ENCODE data around the gene DMRTB1.

Gene DMRTB1

DNA sequence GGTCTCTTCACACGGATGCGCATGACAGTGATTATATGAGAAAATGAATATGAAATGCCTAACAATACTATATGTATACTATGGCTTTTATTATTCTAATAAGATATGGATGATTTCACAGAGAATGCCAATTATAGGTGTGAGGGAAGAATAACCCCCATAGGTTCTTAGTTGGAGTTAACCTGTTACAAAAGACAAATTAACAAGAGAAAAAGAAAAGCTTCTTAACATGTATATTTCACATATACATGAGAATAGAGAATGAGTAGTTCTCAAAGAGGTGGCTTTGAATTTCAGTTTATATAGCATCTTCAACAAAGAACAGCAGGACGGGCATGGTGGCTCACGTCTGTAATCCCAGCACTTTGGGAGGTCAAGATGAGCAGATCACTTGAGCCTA lies 24.0 kb upstream of the DMRTB1 start:
- no peak for DNase-seq (ENCODE audit: low spot score)

DNA sequence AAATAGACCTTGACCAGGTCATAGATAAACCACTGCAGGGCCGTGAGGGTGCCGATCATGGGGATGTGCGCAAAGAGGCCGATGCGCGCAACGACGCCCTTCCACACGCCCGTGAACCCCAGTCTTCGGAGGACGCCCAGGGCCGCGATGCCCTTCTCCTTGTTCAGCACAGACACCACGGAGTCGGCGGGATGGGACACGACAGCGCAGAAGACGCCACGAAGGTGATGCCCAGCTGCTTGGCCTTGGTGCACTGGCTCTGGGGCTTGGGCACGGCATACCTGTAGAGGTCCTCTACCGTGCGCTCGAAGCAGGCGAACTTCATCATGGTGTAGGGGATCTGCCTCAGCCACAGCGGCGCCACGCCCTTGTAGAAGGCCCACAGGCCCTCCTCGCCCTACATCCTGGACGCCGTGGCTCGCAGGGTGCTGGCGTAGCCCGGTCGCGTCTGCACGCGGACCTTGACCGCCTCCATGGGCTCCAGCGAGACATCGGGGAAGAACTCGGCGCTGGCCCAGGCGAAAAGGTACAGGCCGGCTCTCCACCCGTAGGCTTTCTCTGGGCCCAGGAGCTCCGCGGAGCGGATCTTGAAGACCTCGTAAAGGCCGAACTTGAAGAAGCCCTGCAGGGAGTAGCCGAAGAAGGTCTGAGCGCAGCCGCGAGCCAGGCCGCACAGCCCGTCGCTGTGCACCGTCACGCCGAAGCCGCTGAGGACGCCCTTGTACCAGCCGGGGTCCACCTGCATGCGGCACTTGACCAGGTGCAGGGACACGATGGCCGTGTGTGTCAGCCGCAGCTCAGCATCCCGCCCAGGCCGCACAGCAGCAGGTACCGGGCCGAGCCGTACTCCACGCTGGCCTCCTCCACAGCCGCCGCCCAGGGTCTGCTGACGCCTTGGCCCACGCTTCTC lies 20.5 kb upstream of the DMRTB1 start:
- DNase-seq (ENCODE audit: low spot score), result no peak

DNA sequence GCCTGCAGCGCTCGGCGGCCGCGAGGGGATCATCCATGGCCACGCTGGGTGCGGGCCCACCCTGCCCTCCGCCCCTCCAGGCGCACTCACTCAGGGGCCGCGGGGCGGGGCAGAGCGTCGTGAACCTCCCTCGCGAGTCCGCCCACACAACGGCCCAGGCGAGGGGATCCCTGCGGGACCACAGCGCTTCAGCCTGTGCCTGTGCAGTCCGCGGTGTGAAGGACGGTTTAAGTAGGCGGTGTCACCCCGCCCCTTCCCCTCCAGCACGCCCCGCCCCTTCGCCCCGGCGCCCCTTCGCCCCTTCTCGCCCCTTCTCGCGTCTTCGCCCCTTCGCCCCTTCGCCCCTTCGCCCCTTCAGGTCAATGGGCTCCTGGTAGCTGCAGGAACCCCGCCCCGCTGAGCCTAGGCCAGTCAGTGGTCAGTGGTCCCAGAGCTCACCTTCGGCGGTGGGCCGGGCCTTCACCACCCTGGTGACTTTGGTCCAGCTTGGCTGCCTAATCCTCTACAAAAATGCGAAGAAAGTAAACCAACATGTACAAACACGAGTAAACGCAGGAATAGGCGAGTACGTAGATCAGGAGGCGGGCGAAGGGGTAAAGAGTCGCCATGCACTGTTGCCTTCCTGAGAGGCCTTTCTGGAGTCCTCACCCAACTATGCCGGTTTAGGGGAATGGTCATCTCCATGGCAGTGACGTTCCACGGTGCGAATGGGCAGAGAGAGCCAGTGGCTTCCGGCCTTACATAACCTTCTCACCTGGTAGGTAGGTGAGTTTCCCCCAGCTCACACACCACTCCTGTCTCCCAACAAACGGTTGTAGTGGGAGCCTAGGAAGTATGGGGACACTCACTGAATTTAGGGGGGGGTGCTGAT lies 19.6 kb upstream of the DMRTB1 start:
- no peak for DNase-seq (ENCODE audit: low spot score)

DNA sequence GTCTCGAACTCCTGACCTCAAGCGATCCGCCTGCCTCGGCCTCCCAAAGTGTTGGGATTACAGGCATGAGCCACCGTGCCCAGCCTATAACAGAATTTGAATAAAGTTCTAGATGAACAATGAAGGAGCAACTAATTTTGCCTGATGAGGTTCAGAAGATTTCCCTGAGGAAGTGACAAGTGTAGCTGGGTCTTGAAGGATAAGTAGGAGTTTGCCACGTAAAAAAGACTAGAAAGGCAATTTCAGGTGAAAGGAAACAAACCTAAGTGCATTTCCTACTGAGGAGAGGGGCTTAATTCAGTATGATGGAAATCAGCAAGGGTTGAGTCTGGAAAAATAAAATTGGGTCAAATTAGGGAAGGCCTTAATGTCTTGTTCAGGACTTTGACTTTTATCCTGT lies 18.6 kb upstream of the DMRTB1 start:
- DNase-seq (ENCODE audit: low spot score), result no peak

DNA sequence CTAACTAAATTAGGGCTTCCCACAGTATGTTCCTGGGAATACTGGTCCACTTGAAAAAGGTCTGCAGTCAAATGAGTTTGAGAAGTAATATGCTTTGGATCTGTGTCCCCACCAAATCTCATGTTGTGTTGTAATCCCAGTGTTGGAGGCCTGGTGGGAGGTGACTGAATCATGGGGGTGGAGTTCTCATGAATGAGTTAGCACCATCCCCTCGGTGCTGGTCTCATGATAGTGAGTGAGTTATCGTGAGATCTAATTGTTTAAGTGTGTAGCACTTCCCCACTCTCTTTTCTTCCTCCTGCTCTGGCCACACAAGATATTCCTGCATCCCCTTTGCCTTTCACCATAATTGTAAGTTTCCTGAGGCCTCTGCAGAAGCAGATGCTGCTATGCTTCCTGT lies 16.9 kb upstream of the DMRTB1 start:
- no peak for DNase-seq (ENCODE audit: low spot score)

DNA sequence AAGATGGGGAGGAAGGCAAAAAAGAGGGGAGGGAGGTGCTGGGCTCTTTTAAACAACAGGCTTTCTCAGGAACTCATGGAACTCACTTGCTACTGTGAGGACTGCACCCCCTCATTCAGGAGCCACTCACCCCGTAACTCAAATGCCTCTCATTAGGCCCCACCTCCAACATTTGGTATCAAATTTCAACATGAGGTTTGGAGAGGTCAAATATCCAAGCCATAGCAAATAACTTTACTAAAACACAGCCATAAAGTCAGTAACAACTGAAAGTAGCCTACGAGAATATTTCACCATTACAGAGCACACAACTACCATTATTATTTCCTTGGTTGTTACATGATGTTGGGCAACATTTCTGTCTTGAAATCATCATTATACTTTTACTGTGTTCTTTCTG lies 13.1 kb upstream of the DMRTB1 start:
- DNase-seq (ENCODE audit: low spot score), result no peak

DNA sequence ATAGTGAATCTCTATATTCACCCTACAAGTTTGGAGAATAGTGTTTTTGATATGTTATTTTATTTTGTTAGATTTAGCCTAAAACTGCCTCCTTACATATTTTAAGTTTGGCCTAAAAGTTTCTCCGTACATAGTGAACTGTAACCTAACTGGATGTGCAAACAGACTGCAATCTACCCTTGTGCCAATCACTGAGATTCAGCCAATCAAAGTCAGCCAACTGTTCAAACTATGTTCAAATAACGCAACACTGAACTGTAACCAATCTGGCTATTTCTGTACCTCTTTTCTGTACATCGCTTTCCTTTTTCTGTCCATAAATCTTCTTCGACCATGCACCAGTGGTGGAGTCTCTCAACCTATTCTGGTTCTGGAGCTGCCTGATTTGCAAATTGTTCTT lies 11.8 kb upstream of the DMRTB1 start:
- DNase-seq (ENCODE audit: low spot score), result no peak

DNA sequence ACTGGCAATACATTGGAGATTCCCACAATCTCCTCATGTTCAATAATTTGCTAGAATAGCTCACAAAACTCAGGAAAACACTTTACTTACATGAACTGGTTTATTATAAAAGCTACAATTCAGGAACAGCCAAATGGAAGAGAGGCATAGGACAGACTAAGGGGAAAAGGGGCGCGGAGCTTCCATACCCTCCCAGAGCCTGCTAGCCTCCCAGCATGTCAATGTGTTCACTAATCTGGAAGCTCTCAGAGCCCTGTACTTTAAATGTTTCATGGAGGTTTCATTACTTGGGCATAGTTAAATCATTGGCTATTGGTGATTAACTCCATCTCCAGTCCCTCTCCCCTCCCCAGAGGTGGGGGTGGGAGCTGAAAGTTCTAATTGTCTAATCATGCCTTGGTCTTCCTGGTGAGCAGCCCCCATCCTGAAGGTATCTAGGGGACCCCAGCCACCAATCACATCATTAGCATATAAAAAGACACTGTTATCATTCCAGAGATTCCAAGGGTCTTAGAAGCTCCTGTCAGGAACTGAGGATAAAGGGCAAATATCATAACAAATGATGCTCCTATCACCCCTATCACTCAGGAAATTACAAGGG lies 10.9 kb upstream of the DMRTB1 start:
- no peak for DNase-seq (ENCODE audit: low spot score)

DNA sequence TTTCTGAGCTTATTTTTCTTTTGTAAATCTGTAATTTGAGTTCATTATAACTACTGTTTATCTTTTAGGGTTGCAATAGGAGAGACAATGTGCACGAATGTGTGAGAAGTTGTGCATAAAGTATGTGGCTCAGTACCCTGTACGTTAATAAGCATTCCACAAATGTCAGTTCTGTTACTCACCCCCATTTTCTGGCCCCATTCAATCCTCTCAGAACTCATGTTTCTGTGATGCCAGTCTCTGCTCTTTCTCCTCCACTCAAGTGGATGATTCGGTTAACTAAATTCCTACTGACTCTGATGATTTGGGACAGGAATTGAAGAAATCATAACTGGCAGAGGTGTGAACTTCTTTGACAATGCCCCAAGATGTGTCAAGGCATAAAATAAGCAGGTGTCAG lies 10.2 kb upstream of the DMRTB1 start:
- no peak for DNase-seq (ENCODE audit: low spot score)

DNA sequence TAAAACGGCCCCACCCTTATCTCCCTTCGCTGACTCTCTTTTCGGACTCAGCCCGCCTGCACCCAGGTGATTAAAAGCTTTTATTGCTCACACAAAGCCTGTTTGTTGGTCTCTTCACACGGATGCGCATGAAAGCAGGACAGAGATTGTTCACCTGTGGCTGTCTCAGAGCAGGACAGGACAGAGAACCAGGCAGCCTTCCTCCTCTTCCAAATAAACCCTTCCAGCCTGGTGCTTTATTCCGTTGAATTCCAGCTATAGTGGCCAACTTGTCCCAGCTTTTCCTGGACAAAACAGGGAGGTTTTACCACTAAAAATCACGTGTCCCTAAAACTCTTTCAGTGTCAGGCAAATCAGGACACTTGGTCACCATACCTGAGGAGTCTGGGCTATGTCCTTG lies 9.5 kb upstream of the DMRTB1 start:
- DNase-seq (ENCODE audit: low spot score), result no peak

DNA sequence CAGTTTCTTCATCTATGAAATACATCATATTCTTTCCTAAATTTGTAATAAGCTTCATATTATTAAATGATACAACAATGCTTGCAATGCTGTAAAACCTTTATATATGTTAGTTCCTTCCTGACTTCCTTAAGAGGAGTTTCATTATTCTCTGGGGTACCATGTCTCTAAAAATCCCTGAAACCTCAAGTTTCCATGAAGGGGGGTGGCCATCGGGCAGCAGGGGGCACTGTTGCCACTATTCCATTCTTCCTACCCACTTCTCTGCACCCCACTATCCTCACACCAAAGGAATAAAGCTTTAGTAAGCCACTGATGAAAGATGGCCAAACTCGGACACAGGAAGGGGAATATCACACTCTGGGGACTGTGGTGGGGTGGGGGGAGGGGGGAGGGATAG lies 9.0 kb upstream of the DMRTB1 start:
- DNase-seq (ENCODE audit: low spot score), result no peak

DNA sequence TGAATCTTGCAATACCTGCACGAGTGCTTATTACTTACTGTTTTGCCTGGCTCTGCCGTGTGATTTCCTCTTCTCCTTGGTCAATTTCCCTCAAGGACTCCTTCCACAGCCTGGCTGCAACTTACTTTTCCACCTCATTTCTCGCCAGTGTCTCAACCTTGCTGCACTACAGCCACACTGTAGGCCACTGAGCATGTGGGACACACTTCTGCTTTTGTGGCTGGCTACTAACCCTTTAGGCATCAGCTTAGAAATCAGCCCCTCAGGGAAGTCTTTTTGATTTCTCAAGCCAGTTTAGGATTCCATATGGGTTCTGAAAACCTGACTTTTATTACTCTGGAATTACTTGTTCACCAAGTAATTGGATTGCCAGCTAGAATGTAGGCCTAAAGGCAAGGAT lies 5.2 kb upstream of the DMRTB1 start:
- no peak for DNase-seq (ENCODE audit: low spot score)

DNA sequence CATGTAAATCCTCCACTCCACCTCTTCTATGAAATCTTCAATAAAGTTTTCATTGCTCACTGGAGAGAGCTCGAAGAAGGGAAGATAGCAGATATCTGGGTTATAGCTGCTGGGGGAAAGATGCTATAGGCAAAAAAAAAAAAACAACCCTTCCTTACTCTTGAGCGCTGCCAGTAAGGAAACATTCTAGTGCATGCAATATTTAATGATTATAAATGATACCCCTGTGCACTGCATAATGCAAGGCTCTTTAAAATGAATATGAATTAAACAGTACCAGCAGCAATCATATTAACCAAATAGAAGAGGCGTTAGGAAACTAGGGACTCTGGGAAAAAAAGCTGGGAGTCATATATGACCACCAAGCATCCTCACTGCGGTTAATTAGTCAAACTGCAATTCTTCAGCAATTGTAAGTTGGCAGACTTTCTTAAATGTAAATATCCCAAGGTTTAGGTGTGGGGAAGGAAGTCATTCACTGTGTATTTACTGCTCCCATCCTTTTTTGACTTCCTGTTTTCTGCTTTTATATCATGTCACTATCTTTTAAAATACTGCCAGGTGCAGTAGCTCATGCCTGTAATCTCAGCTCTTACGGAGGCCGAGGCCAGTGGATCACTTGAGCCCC lies 3.7 kb upstream of the DMRTB1 start:
- DNase-seq (ENCODE audit: low spot score), result no peak

DNA sequence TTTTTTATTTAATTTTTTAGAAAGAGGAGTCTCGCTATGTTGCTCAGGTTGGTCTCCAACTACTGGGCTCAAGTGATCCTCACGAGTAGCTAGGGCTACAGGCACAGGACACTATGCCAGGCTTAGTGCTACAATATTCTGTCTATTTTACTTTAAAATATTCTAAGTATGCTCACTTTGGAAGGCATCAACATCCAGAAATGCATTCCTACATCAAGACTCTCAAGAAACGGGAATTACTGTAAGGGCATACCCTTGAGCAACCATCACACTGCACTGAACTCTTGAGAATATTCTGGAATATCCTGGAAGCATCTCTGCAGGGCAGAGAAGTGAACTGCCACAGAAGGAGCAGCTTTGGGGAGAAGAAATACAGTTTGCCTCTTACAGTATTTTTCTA lies 565 bp upstream of the DMRTB1 start:
- DNase-seq (ENCODE audit: low spot score), result no peak

DNA sequence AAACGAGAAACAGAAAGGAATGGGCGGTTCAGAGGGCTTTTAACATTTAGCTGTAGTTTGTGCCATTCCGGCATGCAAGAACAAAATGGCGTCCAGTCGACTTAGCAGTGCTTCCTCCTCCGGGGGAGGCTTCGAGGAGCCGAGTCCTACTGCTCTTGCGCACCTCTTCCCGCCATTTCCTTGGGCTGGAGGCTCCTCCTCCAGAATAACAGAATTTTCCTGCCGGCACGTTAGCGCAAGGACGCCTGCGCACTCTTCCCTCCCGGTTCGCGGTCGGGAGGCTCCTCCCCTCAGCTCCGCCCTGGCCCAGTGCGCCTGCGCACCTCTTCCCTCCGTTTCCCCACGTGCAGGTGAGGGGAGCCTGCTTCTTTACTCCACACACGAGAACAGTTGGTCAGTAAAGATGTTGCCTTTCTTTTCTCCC lies 1.0 kb downstream of the DMRTB1 start:
- DNase-seq (ENCODE audit: low spot score), result no peak

DNA sequence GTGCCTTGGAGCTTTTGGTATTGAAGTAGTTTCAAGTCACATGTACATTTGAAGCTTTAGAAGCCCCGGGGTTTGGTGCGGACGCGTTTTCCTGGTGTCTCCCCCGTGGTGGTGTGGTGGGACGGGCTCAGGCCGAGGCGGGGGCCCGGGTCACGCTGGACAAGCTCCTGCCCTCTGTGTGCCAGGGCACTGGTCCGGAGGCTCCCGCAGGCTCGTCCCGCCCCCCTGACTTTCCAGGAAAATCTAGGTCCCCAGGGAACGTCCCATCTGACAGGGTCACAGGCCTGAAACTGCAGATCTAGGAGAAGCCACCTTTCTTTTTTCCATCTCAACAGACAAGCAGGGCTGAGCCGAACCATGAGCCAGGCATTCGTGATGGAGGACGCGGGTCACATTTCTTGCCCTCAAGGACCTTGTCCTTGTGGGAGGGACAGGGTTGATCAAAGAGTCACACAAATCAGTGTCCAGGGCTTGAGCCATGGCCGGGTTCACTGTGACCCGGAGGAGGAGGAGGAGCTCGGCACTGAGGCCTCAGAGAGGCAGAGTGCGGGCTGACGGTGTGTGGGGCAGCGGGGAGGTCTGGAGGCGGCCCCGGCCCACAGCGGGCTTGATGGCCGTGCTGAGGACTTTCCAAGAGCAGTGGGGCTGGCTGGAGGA lies 1.6 kb downstream of the DMRTB1 start:
- peak; percentile 45 for DNase-seq (ENCODE audit: low spot score)

DNA sequence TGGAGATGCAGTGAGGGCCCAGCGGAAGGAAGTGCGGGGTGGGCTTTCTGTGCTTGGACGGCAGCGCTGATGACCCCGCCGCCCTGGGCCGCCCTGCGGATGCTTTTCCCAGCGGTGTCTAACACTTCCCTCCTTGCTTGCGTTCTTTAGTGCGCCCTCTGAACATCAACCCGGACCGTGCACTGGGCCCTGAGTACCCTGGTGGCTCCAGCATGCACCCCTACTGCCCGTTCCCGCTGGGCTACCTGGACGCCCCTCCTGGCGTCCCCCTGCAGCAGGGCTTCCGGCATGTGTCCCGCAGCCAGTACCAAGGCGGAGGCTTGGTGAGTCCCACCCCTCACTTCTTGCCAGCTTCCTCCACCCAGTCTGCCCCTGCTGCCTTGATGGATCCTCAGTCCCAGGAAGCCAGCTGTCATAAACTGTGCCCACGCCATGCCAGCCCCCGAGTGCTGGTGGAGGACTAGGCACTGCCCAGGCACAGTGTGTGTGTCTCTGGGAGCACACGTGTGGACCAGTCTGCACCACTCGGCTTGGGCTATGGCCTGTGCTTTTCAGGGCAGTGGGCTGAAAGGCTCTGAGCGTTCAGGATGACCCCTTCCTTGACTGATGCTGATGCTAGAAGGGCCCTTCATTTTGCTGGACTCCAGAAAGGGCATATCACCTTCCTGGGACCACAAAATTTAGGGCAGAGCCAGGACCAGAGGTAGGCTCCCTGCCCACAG lies 2.3 kb downstream of the DMRTB1 start:
- DNase-seq (ENCODE audit: low spot score), result peak; percentile 48

DNA sequence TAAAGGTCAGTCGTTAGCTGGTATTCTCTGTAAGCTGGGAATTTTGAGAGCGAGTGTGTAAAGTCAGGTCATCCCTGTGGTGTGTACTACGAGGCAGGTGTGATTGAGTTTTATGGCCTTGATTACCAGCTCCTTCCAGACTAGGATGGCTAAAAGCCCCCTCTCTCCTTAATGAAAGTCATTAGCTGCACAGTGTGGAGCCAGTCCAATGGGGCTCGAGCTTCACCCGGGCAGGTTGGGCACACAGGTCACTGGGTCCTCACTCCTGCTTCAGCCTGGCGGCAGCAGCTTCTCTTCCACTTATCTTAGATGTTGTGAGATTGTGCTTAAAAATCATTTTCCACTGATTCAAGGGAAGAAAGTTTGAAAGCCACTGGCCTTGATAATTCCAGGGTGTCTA lies 3.0 kb downstream of the DMRTB1 start:
- peak; percentile 29 for DNase-seq (ENCODE audit: low spot score)

DNA sequence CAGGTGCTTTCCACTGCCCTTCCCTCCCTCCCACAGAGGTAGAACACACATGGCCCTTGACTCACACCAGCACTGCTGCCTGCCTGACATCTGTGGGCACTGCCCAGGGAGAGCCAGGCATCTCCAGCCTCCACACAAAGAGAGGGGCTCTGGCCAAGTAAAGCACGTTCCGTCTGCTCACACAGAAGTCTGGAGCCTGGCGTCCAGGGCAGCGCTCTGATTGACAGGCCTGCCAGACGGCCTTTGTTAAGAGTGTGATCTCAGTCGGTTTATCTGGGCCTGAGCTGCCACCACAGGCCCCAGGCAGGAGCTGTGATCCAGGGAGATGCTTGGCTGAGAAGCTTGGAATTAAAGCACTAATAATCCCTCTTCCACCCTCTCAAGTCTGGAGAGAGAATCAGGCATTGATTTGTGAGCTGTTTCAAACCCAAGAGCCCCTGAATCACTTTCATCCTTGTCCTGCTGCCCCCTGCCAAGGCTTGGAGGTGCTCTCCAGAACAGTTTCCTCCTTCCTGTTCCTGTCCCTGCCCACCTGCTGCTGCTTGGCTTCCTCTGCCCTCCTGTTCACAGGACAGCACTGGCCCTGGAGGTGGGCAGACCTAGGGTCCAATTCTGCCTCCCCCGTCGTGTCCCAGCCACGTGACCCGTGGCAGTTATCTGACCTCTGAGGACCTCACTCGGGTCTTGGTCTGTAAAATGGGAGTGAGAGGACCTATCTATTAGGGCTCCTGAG lies 3.7 kb downstream of the DMRTB1 start:
- no peak for DNase-seq (ENCODE audit: low spot score)
